Sigmoid colon (tissue), 4 donors: ENCODE results near the gene CNIH3.
"Not testable (repeated sequence)": the region's sequence is repeated elsewhere in the genome, so short reads cannot be mapped to it uniquely, and the experiment has no call there.

Source experiments
- CTCF ChIP-seq, 4 experiments: fragments of 450-650 bp in 3 of 4; fragments of 200-600 bp in 1 of 4; IDR thresholded peaks; one replicate each; pipeline ENCODE4 v1.5.1; 2016 to 2019; ENCODE audit warnings: antibody characterized with exemption in 4 of 4, mild to moderate bottlenecking in 3 of 4, moderate library complexity in 2 of 4
- EP300 ChIP-seq, 4 donors: sonication (generic); formaldehyde crosslinking; IDR thresholded peaks; one replicate each; pipeline ENCODE4 v1.6.1; 2017; ENCODE audit warnings: antibody characterized with exemption in 4 of 4
- POLR2A ChIP-seq, 2 donors: fragments of 450-650 bp; IDR thresholded peaks; one replicate each; pipeline ENCODE4 v1.6.1; 2016; ENCODE audit warnings: antibody characterized with exemption in 2 of 2, mild to moderate bottlenecking in 2 of 2, moderate library complexity in 2 of 2
- POLR2AphosphoS5 ChIP-seq, 4 donors: sonication (generic); formaldehyde crosslinking; IDR thresholded peaks; one replicate each; pipeline ENCODE4 v1.6.1; 2017; ENCODE audit warnings: antibody characterized with exemption in 4 of 4

DNA sequence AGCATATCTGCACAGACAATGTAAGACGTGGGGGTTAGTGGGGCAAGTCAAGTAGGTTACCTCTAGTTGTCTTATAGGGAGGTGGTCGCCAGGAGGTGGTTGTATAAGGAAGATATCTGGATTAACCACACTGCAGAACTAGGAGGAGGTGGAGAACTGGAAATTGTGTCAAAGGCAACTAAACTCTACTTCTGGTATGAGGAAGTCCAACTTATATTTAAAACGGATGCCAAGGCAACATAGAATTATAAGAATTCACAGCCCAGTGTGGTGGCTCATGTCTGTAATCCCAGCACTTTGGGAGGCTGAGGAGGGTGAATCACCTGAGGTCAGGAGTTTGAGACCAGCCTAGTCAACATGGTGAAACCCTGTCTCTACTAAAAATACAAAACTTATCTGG, 44.1 kb upstream of the CNIH3 start:
- not testable (repeated sequence) for TF ChIP-seq POLR2A, CTCF, POLR2AphosphoS5, EP300 (IDR thresholded peaks at IDR 0.05)
